ENCODE measurements around the gene PKNOX2.
A peak's percentile ranks its signal among the peaks of the same experiment; 100 is the strongest.

The PKNOX2 gene

DNA sequence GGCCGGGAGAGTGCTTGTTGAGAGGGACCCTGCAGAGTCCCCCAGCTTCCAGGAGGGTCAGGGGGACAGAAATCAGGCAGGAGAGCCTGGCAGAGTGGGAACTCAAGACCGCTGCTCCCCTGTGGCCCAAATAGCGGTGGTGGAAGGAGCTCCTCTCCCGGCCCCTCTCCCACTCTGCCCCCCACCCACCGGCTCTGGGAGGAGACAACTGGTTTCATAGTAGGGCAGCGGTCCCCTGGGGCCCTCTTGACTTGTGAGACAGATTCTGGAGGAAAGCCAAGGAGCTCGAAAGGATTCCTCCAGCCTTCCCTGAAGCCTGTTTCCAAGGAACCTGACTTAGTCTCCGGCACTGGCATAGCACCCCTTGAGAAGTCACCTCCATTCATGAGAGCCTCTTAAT is 10.1 kb downstream of the PKNOX2 start:
- DNase-seq = no peak

DNA sequence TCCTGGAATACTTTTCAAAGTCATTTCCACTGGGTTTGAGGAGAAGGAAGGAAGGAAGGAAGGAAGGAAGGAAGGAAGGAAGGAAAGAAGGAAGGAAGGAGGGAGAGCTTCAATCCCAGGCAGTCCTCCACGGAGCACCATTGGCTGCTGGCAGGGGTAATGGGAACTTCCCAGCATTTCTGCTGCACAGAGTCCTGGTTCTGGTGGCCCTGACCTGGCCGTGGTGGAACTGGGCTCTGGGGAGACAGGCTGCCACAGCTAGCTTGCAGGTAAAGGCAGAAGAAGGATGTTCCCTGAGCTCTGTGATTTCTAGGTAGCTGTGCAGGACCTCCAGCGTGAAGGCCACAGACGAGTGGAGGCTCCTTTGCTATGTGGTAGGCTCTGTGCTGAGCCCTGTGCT is 10.6 kb downstream of the PKNOX2 start:
- no peak for DNase-seq

DNA sequence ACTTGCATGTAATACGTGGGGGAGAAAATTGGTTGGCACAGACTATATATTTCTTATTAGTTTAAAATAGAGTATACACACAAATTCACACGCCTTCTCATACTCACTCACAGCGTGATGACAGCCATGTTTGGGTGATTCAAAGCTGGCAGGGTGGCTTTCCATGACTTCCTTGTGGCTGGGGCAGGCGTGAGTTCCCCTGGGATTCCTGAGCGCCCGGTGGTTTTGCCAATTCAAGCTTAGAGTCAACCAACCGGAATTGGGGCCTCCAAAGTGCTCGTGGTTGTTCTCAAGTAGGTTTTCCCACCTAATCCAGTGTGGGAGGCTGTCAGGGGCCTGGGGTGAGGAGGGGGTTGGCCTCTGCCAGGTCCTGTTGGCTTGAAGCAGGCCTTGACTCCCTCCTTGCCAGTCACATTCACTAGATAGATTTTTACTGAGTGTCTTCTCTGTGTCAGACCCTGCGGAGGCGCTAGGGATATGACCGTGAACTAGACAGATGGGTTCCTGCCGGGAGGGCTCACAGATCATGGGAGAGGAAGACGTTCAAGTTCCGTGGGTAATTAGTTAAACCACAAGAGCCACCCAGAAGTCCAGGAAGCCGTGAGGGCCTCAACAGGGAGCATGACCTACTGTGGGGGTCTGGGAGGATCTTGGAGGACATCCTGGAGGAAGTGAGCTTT is 11.5 kb downstream of the PKNOX2 start:
- DNase-seq = no peak

DNA sequence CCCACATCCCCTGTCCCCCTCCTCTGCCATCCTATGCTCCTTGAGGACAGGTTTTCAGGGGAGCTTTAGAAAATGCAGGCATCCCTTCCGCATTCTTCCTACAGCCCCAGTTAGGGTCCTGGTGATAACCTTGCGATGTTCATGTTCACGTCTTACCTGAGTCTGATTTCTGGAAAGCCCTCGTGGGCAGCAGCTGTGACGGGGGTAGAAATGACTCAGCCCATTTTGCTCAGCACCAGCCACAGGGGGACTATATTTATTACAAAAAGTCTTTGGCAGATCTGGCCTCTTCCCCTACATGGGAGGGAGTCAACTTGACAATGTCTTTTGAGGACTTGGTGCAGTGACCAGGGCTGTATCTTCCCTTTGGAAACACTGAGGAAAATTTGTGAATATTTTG is 12.3 kb downstream of the PKNOX2 start:
- no peak for DNase-seq

DNA sequence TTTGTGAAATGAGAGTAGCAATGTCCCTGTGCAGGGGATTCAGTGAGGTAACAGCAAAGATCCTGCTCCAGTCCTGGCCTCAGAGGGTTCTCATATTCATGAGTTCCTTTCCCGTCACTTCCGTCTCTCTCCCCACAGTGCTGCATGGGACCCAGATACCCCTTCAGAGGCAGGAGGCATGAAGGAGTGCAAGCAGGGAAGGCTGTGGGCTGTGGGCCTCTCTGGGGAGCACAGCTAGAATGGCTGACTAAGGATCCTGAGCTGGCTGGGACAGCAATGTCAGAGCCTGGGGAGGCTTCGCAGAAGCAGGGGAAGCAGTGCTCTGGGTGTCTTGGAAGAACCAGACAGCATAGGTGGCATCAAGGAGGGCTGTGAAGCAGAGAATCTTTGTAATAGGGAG is 13.0 kb downstream of the PKNOX2 start:
- no peak for DNase-seq

DNA sequence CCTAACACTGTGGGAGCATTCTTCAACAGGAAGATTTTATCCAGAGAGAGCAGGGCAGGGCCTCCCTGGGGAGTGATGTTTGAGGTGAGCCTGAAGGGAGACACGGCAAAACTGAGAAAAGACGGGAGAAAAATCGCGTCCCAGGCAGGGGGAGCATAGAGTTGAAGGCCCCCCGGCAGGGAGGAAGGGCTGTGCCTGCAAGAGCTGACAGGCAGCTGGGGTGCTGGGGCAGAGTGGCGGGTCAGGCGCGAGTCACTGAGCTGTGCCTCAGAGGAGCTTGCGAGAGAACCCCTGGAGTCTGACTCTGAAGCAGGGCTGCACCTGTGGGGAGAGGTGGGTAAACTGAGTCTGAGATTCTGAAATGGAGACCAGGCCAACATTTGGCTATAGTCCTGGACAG is 14.8 kb downstream of the PKNOX2 start:
- DNase-seq = no peak

DNA sequence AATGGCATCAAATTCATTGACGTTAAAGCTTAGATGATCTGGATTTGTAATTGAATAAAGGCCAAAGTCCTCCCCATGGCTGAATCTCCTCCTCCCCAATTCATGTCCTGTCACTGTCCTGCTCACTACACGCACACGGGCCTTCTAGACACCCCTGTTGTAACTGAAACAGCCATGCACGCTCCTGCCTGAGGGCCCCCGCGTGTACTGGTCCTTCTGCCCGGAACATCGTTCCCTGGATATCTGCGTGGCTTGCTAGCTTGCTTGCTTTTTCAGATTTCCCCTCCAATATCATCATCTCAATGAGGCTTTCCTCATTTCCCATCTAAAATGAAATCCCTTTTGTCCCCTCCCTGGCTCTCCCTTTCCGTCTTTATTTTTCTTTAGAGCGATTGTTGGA is 15.3 kb downstream of the PKNOX2 start:
- DNase-seq = no peak

DNA sequence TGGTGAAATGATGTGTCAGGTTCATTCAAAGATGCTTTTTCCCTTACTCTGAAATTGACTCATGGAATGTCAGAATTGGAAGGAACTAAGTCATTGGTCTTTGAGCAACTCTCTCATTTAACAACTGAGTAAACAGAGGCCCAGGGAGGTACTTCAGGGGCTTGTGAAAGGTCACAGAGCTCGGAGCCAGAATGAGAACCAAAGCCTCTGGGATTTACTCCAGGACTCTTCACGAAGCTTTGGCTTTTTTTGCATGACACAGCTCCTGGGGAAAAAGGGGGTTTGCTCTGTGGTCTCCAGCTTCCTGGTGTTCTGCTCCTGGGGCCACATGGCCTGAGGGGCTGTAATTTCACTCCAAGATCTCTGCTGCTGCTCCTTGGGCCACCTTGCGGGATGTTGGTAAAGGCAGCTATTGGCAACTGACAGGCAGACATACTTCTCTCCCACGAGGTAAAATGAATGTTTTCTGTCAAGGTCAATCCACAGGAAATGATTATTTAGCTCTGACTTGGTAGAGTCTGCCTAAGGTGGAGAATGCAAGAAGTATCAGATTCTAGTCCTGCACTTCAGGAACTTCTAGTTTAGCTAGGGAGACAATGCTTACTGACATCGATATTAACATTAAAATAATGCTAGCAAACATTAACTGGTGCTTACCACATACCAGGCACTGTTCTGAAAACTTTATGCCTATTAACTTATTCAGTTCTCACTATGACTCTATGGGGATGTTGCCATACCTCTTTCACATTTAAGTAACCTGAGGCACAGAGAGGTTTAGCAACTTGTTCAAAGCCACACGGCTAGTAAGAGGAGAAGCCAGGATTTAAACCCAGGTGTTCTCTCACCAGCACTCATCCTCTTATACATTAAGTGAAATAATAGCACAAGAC is 16.1 kb downstream of the PKNOX2 start:
- DNase-seq = no peak

DNA sequence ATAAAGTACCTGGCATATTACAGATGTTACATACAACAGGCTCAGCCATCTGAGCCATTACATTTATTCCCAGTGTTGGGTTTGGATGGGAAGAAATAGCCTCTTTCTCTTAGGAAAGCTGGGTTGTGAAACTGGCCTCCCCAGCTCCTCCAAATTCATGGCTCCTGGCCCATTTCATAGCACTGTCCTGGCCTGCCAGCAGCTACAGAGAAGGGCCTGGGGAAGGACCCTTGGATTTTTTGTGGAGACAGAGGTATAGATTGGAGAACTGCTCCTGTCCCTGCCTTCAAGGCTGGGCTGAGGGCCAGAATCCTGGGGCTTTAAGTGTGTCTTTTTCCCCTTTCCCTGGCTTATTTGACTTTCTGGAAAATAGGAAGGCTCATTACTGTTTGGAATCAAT is 18.0 kb downstream of the PKNOX2 start:
- no peak for DNase-seq

DNA sequence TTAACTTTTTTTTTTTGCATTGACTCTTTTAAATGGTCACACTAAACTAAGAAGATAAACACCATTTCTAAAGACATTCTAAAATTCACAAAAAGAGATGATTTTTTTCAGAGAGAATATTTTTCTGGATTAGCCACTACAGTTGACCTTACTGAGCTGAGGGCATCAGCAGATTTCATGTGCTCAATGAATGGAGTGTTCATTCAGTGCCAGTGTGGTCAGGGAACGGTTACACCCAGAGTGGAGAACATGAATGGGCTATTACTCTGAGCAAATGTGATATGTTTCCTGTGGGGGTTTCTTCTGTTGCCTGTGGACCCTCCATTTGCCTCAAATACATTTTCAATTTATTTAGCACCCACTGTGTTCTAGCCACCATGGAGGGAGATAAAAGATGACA is 19.1 kb downstream of the PKNOX2 start:
- DNase-seq = no peak

DNA sequence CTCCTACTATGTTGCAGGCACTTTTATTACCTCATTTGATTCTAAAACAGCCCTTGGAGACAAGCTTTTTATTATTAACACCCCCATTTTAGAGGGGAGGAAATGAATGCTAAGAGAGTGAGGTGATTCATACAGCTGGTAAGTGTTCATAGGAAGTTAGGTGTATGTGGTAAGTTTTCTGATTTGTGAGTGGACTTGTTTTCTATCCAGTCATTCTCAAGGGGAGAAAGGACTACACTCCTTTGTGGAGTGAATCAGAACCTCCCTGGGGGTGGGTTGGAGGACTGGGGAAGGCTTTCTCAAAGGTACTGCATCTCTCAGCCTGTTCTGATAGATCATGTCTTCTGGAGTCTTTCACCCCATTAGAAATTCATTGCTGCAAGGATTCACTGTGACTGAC is 23.5 kb downstream of the PKNOX2 start:
- no peak for DNase-seq

DNA sequence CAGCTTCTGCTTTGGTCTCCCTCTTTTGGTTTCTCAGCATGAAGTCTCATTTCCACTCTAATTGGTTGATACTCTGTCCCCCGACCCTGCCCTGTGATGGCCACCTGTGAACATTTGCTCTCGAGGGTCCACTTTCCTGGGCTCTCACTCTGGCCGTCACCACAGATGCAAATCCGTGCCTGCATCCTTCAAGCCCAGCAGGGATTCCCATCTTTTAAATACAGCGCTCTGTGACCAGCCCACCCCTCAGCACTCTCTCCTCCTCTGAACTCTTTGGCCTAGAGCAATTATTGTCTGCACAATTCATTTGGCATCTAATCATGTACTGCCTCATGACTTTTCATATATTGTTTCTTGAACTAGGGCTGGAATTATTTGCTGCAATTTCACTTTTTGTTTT is 26.0 kb downstream of the PKNOX2 start:
- no peak for DNase-seq

DNA sequence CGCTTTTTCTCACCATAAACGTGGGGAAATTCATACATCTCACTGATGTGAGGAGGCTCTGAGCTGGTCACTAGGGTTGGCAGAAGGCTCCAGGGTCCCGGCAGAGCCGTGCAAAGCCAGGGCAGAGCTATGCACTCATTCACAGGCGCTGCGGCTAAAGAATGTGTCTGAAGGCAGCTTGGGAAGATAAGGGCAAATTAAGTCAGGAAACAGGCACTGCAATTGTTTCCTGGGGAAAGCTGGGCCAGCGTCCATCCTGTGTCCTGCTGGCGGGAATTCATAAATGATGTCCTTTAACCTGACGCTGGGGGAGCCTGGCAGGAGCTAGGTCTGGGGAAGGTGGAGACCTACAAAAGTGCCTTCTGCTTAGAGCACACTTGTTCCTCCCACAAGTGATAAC is 27.6 kb downstream of the PKNOX2 start:
- no peak for DNase-seq

DNA sequence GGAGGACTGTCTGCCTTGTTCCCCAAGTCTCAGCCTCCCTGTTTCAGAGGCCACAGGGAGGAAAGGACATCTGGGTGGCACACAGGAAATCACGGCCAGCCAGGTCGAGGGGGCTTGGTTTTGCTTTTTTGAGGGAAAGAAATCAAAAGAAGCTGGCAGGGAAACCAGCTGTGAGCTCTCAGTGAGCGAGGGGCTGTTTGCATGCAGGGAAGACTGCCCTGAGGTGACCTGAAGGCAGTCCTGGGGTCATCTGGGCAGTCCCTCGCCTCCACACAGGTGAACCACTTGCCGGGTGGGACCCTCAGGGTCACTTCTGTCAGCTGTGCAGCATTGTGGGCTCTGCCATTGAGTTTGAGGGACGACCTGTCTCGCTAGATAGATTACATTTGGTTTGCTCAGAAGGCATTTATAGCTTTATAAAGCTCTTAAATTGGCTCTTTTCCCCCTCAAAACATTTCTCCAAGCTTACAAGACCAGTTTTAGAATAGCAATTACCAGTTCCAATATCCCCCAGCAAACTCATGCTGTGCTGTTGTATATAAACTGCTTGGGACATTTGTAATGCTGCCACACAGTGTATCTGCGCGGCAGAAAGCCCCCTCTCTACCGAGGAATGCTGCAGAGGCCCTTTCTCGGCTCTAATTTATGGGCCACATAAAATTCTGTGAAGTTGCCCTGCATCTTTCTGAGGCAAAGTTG is 28.3 kb downstream of the PKNOX2 start:
- no peak for DNase-seq

DNA sequence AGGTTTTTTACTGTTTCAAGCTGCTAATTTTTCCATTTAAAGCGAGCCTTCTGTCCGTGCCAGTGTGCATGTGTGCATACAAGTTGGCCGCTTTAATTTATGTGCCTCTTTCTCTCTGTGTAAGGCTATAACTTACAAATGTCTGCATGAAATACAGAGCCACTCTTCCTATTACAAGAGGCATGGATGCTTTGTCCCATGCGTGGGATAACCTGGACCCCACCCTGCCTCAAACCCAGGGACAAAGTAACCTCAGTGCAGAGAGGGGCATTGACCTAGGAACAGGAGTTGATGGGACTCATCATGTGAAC is 28.8 kb downstream of the PKNOX2 start:
- DNase-seq = no peak

DNA sequence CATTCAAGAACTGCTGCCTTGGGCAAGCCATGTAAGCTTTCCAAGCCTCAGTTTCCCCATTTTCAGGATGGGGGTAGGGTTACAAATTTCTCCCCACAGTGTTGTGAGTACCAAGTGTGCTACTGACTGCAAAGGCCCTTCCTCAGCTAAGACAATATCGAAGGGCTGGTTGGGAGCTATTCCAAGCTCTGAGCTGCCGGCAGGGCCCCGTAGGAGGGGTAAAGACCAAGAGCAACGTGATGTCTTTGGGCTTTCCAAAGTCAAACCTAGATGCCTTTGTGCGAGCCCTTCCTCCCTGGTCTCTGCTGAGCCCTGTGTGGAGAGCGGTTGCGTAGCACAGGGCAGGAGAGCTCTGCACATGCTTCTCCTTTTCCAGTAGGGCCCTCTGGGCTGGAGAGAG is 29.3 kb downstream of the PKNOX2 start:
- DNase-seq = no peak

DNA sequence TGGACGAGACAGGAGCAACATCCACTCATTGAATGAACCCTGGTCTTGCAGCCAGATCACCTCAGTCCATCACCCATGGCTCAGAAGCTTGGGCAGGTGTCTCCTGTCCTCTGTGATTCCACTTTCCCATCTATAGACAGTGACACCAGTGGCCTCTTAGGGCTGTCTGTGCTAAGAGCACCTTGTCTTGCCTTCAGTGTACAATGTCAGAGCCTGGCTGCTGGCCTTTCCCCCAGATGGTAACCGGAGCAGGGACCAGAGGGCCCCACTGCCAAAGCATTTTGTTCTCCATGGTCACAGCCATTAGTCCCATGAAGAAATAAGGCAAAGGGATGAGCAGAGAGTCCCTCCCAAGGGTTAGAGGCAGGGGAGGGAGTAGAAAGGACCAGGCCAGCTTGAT is 35.4 kb downstream of the PKNOX2 start:
- no peak for DNase-seq

DNA sequence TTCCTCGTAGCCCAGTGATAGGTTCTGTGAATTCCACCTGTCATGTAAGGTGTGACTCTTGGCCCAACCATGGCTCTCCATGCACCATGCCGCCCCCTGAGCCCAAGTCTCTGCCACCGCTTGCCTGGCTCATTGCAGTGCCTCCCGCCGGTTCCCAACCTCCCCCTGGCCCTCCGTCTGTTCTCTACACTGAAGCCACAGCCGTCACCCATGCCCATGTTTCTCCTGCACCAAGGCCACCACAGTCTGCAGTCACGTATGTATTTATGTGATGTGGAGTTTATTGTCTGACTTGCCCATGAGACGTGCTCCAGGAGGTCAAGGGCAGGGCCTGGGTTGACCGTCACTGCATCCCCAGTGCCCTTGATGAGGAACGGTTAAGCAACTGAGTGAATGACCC is 35.9 kb downstream of the PKNOX2 start:
- DNase-seq = no peak

DNA sequence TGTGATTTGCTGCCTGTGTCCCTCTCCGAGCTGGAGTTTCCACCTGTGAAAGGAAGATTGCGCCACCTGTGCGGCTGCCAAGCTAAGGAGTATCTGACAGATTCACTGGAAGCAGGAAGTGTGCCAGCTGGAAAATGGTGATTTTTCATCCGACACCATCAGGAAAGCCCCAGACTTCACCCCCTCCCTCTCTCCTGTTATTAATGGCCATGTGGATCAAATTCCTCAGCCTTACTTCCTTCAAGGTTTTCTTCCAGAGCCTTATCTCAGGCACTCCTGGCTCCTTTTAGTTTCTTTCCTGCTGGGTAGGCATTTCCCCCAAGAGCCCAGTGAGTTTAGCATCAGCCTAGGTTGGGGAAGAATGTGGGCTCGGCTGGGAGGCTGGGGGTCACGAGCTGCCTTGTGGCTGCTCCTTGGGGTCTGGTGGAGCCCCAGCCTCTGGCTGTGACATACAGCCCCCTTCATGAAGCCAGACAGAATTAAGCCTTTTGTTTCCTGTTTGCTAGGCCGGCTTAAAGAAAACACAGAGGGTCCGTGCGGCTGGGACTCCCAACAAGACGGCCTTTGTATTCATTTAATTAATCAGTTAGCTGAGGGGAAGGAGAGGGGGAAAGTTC is 37.1 kb downstream of the PKNOX2 start:
- DNase-seq = peak in 1 of 2 experiments; percentile 22

DNA sequence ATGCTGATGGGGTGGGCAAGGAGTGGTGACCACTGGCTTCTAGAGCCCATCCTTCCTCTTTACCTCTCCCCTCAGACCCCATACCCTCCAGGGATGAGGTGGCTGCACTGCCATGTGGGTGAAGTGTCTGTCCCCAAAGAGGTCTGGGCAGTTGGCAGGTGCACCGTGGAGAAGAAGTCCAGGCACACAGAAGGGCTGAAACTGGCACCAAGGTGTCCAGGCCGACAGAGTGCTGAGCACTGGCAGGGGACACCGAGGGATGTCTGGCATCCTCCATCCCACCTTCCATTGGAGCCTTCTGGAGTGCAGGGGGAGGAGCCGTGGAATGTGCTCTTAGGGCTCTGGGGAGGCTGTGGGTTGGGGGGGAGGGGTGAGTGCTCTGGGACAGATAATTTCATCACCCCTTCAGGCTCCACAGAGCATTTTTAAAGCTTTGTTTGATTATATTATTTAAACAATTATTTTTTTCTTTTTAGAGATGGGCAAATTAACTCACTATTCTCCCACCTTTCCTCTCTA is 37.9 kb downstream of the PKNOX2 start:
- no peak for DNase-seq

DNA sequence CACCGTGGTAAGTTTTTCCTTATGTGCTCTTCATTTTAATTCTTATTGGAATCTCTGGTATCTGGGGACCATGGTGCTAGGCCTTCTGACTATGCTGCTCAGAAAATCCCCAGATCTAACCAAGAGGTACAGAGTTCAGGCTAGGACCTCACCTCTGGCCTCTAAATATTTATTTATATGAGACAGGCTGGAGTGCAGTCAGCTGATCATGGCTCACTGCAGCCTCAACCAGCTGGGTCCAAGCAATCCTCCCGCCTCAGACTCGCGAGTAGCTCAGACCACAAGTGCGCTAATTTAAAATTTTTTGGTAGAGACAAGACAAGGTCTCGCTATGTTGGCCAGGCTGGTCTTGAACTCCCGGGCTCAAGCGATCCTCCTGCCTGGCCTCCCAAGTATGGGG is 38.4 kb downstream of the PKNOX2 start:
- no peak for DNase-seq

DNA sequence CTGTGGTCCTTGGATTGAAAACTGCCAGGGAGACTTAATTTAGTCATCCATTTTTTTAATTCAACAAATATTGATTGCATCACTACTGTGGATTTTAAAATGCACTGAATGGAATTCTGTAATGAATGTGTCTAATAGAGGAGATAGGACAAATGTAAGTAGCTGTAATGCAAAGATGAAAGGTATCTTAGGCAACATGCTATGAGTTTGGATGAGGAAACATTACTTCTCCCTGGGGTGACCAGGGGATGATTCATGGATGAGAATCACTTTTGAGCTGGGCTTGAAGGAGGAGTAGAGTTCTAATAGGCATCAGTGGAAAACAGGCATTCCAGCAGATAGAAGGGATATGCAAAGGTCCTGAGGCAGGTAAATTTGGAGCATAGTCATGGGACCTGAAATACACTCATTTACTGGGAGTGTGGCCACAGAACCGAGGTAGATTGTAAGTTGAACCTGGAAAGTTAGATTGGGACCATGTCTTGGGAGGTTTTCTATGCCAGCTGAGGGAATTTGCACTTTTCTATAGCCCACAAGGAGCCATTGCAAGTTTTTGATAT is 43.4 kb downstream of the PKNOX2 start:
- no peak for DNase-seq

DNA sequence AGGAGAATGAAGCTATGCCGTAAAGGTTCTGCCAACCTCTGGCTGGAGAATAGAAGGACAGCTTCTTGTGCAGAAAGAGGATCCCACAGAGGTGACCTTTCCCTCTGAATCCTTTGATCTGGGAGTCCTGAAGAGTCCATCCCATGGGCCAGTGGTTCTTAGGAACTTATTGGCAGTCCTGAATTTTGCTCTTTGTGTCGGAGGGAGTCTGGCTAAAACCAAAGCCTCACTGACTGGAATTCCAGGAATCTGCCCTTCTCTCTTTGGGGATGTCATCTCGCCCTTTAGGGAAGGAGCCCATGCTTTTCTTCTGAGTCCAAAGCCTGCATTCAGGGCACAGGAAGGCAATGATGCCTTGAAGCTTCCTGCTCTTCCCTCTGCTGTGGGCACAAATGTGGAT is 45.5 kb downstream of the PKNOX2 start:
- no peak for DNase-seq
